NCI-H345 (cell line): ENCODE results near the gene ARHGDIA.
"Not testable (repeated sequence)": the region's sequence is repeated elsewhere in the genome, so short reads cannot be mapped to it uniquely, and the experiment has no call there.

Experiments
- DNase-seq: peaks from one replicate; lab custom pipeline; 2025; lab: John Stamatoyannopoulos, UW

The ARHGDIA gene

GRCh38 chr17:81842725-81843504, 28.2 kb downstream of the ARHGDIA start:
- DNase-seq = no peak

- no peak for DNase-seq
Measured at GRCh38 chr17:81842378-81842724, 28.8 kb downstream of the ARHGDIA start.

GRCh38 chr17:81841866-81842265, 29.3 kb downstream of the ARHGDIA start:
- no peak for DNase-seq

GRCh38 chr17:81840826-81841778, 30.0 kb downstream of the ARHGDIA start:
- DNase-seq = no peak

GRCh38 chr17:81840059-81840458, 31.1 kb downstream of the ARHGDIA start:
- DNase-seq = not testable (repeated sequence)

- DNase-seq = no peak
Measured at GRCh38 chr17:81839301-81839700, 31.8 kb downstream of the ARHGDIA start.

- DNase-seq = no peak
Measured at GRCh38 chr17:81838753-81839255, 32.3 kb downstream of the ARHGDIA start.

GRCh38 chr17:81837641-81838040, 33.5 kb downstream of the ARHGDIA start:
- DNase-seq = no peak

- DNase-seq = no peak
Measured at GRCh38 chr17:81834831-81835267, 36.3 kb downstream of the ARHGDIA start, which contains the start of gene PPP1R27. TSS of gene PPP1R27 (minus strand) at chr17:81835050. CDS start at chr17:81834953, 97 bp downstream.

- no peak for DNase-seq
Measured at GRCh38 chr17:81833921-81834830, 37.0 kb downstream of the ARHGDIA start.

GRCh38 chr17:81833160-81833920, 37.8 kb downstream of the ARHGDIA start, which contains the start of gene MCRIP1:
TSS of gene MCRIP1 (minus strand) at chr17:81833291. CDS start at chr17:81824506, 8,785 bp downstream.
- peak; percentile 99 for DNase-seq

- peak; percentile 52 for DNase-seq
Measured at GRCh38 chr17:81832608-81833159, 38.5 kb downstream of the ARHGDIA start.

- DNase-seq = peak; percentile 20
Measured at GRCh38 chr17:81831957-81832607, 39.1 kb downstream of the ARHGDIA start.

- no peak for DNase-seq
Measured at GRCh38 chr17:81831563-81831956, 39.6 kb downstream of the ARHGDIA start.

- DNase-seq = no peak
Measured at GRCh38 chr17:81829858-81830257, 41.3 kb downstream of the ARHGDIA start.

- DNase-seq = no peak
Measured at GRCh38 chr17:81828656-81829055, 42.5 kb downstream of the ARHGDIA start.

GRCh38 chr17:81825841-81826466, 45.2 kb downstream of the ARHGDIA start:
- DNase-seq = no peak

- no peak for DNase-seq
Measured at GRCh38 chr17:81824595-81824994, 46.5 kb downstream of the ARHGDIA start.

GRCh38 chr17:81823820-81824550, 47.2 kb downstream of the ARHGDIA start:
- no peak for DNase-seq
